Islet precursor cell (in vitro differentiated cells): ENCODE results near the gene HBQ1.
"Not testable (repeated sequence)": the region's sequence is repeated elsewhere in the genome, so short reads cannot be mapped to it uniquely, and the experiment has no call there.

Experiments
- DNase-seq: peaks from one replicate; pipeline ENCODE4 v3.0.0-alpha.2; 2018

HBQ1 gene

GRCh38 chr16:176477-177382, 3.5 kb upstream of the HBQ1 start, which contains the start of gene HBA1:
Gene HBA1 (plus strand): TSS chr16:176680. CDS start chr16:176717, 37 bp downstream.
- DNase-seq, result not testable (repeated sequence)

- no peak for DNase-seq
Measured at GRCh38 chr16:177394-177822, 2.9 kb upstream of the HBQ1 start.

GRCh38 chr16:177981-178667, 2.1 kb upstream of the HBQ1 start:
- DNase-seq, result no peak

- DNase-seq, result no peak
Measured at GRCh38 chr16:178668-179015, 1.6 kb upstream of the HBQ1 start.

GRCh38 chr16:179211-180092, 807 bp upstream of the HBQ1 start:
- DNase-seq, result no peak

- peak; percentile 87 for DNase-seq
Measured at GRCh38 chr16:180681-181564, 664 bp downstream of the HBQ1 start.

- DNase-seq, result no peak
Measured at GRCh38 chr16:181565-182021, 1.3 kb downstream of the HBQ1 start.

GRCh38 chr16:183005-183404, 2.7 kb downstream of the HBQ1 start:
- DNase-seq, result no peak

- DNase-seq, result no peak
Measured at GRCh38 chr16:185213-185612, 5.0 kb downstream of the HBQ1 start.

- DNase-seq, result no peak
Measured at GRCh38 chr16:185691-186090, 5.4 kb downstream of the HBQ1 start.

- DNase-seq, result no peak
Measured at GRCh38 chr16:187330-187729, 7.1 kb downstream of the HBQ1 start.

GRCh38 chr16:188674-189073, 8.4 kb downstream of the HBQ1 start:
- no peak for DNase-seq

- no peak for DNase-seq
Measured at GRCh38 chr16:189604-190186, 9.4 kb downstream of the HBQ1 start.

GRCh38 chr16:191831-192230, 11.6 kb downstream of the HBQ1 start:
- no peak for DNase-seq

GRCh38 chr16:192686-193085, 12.4 kb downstream of the HBQ1 start:
- DNase-seq, result no peak

GRCh38 chr16:193441-193840, 13.2 kb downstream of the HBQ1 start:
- DNase-seq, result no peak

- DNase-seq, result no peak
Measured at GRCh38 chr16:194516-194915, 14.3 kb downstream of the HBQ1 start.

- DNase-seq, result peak; percentile 89
Measured at GRCh38 chr16:200388-200787, 20.1 kb downstream of the HBQ1 start.

GRCh38 chr16:203246-203645, 23.0 kb downstream of the HBQ1 start:
- no peak for DNase-seq

GRCh38 chr16:204046-204445, 23.8 kb downstream of the HBQ1 start:
- DNase-seq, result not testable (repeated sequence)

- not testable (repeated sequence) for DNase-seq
Measured at GRCh38 chr16:209359-209758, 29.1 kb downstream of the HBQ1 start.
